EL (cell line): ENCODE results near the gene ST3GAL4.
"Not testable (repeated sequence)": the region's sequence is repeated elsewhere in the genome, so short reads cannot be mapped to it uniquely, and the experiment has no call there.

Experiments
- DNase-seq: peaks from one replicate; pipeline ENCODE4 v3.0.0-alpha.2; 2016

The ST3GAL4 gene

DNA sequence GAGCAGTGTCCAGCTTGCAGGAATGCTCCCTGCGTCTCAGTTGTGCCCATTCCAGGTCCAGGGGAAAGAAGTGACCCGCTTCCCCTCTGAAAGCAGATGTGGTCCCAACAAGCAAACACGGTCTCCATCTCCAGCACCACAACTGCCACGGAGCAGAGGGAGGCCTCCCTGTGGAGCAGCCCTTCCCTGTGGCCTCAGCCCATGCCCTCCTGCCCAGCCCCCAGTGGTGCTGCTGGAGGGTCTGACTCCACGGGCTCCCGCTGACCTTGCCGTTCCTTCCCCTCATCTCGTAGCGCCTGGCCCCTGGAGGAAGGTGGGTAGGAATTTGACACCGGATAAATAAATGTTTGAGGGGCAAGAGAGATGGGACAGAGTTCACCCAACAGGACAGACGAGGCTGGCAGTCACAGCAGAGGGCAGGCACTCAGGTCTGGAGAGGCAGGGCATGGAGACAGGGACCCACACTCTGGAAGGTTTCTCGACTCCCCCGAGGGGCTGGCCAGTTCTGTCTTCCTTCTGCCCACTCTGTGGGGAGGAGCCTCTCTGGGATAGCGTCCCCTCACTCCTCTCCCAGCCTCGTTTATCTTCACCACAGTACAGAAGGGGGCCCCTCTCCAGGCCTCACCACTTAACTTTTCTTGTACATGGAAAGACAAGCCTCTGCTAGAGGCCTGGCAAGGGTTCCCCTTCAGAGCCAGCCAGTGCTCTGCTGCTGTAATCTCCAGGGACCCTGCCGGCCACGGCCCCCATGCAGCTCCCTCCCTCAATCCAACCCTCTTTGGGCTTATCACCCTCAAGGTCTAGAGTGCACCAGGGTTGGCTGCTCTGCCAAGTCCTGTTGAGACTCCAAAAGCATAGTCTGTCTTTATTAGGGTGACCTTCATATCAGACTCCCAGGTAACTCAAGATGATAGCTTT is 7.5 kb upstream of the ST3GAL4 start:
- no peak for DNase-seq

DNA sequence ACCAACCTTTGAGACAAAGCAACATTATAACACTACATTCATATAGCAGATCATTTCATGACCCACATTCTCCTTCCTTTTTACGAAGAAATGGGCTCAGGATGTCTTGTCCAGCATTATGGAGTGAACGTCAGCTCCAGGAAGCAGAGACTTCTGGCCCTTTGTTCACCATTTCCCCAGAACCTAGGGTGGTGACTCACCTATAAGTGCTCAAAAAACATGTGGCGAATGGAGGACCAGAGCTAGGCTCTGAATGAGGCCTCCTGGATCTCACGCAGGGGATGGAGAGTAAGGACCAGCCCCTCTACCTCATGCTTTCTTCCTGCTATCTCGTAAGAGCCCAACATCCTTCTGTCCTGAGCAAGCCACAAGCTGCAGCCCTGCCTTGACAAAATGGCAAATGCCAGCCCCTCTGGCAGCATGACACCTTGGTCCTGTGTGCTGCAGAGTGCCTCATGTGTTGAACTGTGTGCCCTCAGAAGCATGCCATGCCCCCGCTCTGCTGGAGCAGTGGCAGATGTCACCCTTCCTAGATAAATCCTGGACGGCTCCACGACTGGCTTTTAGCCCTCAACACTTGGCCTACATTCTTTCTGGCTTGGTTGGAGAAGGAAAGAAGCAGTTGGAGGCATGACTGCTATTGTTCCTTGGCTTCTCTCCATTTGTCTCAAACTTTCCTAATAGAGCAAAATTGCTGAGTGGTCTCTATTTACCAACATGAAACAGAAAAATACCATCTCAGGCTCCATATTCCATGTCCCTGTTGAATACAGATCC is 6.5 kb upstream of the ST3GAL4 start:
- peak; percentile 22 for DNase-seq

DNA sequence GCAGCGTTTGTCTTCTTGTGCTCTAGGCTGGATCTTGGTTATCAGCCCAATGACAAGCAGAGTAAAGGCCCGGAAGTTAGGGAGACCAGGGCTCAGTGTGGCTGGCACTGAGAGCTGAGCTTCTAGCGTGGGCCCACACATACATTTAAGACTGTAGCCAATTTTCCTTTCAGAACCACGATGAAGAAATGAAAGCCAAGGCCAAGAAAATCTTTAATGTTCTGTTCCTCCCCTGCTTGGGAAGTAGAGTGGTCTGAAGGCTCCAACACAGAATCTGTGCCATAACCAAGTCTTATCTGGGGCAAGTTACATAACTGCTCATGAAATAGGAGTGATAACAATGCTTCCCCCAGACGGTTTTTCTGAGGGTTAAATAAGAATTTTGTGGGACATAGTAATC is 4.7 kb upstream of the ST3GAL4 start:
- DNase-seq, result no peak

DNA sequence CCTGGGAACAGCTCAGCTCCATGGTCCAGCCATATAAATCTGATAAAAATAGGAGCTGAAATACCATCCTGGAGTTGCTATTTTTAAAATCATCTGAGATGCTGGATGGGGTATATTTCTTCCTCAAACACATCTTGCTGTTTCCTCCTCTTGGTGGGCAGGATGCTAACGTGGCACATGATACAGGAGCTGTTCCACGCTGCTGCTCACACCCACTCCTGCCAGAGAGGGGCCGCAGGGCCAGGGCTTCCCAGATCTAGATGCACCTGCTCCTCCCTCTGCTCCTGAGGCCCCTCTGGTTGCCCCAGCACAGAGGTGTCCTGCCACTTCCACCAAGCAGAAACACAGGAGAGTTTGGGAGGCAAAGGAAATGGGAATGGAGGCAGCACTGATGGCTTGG is 3.3 kb upstream of the ST3GAL4 start:
- no peak for DNase-seq

DNA sequence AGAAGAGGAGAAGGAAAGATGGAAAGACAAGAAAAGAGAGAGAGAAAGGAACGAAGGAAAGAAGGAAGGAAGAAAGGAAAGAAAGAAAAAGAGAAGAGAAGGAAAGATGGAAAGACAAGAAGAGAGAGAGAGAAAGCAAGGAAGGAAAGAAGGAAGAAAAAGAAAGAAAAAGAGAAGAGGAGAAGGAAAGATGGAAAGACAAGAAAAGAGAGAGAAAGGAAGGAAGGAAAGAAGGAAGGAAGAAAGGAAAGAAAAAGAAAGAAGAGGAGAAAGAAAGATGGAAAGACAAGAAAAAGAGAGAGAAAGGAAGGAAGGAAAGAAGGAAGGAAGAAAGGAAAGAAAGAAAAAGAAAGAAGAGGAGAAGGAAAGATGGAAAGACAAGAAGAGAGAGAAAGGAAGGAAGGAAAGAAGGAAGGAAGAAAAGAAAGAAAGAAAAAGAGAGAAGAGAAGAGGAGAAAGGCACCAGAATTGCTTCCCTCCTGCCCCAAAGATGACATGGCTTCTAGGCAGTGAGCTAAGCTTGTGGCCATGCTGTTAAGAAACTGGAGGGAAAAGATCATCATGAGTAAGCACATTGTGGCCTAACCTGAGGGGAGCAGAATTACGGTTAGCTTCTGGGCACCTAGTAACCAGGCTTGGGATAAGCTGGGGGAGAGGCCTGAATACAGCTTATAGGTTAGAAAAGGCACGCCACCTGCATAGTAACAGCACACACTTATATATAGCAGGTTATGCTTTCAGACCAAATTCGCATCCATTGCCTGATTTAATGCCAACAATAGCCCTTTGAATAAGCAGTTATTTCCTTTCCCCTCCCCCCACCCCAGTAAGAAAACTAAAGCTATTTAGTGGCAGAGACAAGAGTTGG is 2.3 kb upstream of the ST3GAL4 start:
- DNase-seq, result peak; percentile 81

DNA sequence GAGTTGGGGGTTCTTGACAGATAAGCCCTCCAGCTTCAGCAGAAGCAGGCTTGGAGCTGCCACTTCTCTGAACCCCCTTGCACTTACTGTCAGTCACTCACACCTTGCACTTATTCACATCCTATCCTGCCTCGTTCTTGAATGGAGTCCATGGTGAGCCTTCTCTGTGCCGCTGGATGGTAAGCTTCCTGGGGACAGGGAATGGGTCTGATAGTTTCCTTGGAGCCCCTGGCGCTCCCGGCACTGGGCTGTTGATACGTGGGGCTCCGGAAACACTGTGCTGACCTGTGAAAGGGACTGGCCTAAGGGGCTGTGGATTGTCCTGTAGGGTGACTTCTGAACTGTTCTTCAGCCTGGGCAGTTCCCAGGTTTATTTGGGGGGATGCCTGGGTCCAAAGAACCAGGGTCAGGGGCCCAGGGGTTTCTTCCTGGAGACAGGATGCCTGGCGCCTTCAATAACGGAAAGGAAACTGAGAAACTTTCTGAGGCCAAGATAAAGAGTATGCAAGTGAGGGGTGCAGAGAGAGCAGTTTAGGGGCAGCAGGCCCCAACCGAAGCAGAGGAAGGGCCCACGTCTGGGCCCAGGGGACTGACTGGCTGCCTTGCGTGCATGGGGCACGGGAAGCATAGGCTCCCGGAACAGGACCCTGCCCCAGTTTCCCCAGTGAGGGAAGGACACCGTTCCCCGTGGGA is 709 bp upstream of the ST3GAL4 start:
- peak; percentile 43 for DNase-seq

DNA sequence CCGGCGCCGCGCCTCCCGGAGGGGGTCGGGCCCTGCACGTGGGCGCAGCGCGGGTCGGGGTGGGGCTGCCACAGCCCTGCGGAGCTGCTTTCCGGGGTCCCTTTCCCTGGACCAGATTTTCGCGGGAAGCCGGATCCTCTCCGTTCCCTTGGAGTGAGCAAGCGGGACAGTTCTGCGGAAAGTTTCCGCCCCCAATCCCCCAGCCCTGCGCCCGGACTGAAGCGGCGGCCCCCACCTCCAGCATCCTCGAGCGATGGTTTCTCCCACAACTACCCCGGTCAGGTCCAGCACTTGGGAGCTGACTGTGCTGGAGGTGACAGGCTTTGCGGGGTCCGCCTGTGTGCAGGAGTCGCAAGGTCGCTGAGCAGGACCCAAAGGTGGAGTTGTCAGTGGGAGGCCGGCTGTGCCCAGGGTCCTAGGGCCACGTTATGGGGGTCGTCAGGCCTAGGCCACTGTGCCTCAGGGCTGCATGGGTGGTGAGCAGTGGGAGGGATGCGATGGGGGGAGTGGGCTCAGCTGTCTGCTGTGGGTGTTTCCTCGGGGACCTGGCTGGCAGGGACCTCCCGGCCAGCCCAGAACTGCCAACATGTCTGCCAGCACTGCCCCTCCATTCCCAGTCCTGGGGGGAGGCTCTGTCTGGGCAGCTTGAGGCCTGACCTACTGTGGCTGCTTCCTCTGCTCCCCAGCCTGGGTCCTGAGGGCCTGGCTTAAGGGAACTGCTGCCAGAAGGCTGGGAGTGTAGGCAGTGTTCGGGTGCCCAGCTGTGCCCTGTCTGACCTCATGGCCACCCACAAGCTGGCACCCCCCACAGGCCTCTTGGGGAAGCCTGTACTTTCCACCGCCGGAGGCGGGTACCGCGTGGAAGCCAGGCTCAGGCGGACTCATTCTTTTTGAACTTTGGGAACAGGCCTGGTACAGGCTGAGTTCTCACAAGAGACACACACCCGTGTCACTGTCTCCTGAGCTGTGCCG is 726 bp downstream of the ST3GAL4 start:
- peak; percentile 66 for DNase-seq

DNA sequence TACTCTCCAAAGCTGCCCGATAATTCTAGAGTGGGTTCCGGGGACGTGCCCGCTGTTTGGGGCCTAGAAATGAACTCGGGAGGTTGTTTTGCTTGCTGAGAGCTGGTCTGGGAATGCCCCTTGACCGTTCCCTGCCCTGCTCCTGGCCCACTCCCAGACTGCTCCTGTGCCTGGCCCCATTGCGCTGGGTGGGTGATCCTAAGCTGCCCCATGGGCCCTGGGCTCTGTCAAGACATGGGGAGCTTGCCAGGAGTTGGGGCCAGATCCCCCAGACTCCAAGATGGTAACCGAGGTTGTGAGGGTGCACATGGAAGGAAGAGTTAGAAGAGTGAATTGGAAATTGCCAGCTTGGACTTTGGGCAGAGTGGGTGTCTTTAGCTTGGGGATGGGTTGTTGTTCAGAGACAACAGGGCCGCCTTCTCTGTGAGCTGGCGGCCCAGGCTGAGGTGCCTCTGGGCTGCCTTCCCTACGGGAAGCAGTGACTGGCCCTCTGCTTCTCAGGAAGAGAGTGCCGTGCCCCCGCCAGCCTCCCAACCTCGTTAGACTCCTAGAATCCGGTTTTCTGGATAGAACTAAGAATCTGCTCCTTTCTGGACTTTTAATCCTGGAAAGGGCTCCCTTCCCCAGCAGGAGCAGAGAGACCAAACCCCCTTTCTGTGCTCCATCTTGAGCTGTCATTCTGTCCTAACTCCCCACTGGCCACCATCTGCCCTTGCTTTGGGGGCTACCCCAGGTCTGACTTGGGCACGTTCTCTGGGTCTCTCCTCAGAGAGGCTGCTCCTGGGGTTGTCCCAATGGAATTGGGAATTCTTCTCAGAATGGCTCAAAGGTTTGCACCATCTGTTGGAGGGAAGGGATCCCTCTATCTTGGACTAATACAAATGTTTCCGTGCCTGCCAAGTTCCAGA is 1.8 kb downstream of the ST3GAL4 start:
- no peak for DNase-seq

DNA sequence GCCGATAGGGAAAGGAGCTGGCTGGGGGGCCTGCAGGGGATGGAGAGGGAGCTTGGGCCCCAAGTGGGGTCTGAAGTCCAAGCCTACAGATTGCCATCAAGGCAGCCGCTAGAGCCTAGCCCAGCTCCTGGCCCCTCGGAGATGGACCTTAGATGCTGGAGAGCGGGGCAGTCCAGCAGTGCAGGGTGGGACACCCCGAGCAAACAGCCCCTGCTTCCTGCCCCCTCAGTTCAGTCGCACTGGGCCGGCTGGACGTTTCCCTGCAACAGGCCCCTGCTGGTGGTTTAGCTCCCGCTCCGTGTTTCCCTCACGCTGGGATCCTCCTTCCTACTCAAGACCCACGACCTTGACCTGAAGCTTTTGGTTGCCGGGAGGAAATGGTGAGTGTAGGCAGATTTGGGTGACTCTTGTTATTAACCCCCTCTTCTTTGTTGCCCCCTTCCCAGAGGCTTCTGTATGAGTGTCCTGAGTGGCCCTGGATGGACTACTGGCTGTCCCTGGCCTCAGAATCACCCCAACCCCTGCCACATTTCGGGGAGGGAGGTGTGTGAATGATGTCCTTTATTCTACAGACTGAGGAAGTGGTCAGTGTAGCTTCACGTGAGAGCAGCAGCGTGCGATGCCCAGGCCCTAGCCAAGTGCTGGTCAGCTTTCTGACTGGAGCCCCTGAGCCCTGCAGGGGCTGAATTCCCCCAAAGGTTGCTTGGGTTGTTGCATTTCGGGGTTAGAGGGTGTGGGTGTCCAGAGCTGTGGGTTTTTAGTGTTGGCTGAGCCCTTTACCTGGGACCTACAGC is 2.7 kb downstream of the ST3GAL4 start:
- no peak for DNase-seq

DNA sequence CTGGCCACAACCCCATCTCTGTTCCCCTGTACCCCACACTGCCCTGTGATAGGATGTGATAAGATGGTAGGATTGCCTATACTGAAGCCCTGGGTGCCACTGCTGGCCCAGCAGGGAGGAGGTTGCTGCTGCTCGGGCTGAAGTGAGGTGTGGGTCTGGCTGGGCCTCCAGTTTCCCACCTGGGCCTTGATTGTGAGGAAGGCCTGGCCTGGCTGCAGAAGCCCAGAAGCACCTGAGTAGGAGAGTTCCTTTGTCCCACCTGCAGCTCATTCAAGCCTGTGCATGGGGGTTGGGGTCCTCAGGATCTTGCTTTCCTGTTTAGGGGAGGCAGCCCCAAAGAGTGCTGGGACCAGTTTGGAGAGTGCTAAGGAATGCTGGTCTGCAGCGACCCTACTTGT is 3.3 kb downstream of the ST3GAL4 start:
- no peak for DNase-seq

DNA sequence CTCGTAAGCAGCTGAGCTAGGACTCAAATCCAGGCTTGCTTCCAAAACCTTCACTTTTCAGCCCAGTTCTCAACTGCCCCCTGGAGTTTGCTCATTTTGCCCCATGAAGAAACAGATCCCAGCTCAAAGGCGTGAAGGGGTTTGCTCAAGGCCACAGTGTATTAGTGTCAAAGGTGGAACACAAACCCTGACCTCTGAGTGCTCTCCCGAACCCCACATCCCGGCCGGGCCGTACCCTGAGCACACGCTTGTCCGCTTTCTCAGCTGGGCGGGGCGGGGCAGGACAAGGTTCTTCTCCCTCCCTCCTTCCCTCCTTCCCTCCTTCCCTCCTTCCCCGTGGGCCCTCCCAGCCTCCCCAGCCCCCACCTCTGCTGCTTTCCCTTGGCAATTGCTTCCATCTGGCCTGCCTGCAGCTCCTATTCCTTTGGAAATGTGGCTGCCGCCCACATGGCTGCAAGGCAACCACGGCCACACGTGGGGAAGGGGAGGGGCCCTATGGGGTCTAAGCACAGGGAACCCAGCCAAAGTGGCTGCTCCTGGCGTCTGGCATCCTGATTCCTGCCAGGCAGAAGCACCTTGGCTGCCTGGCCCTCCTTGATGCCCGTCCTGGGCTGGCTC is 4.1 kb downstream of the ST3GAL4 start:
- DNase-seq, result peak; percentile 47

DNA sequence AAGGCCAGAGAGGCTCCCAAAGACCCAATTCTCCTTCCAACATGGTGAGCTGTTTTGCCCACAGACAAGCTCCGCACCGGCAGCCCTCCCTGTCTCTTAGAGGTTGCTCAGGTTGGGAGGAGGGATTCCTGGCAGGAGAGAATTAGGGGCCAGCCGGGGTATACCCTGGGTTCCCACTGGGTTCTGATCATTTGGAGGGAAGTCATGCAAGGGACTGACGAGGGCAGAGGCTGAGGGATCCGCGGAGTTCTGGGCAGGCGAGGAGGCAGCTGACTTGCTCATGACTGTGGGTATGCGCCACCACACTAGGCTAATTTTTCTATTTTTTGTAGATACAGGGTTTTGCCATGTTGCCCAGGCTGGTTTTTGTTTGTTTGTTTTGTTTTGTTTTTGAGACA is 4.6 kb downstream of the ST3GAL4 start:
- DNase-seq, result no peak

DNA sequence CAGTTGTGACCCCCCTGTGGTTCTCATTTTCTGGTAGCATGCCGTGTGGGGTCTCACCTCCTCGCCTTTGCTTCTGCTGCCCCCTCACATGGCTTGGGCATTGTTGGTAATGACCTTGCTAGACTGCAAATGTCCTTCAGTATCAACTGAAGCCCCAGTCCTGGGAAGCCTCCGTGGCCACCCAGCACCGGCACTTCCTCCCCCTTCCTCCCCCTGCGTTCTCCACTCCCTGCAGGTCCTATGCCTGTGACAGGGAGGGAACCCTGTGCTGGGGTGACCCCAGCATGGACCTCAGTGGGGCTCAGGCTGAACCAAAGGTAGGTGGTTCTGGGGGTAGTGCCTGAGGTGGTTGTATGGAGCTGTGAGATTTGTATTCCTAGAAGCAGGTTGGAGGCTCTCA is 5.9 kb downstream of the ST3GAL4 start:
- DNase-seq, result no peak

DNA sequence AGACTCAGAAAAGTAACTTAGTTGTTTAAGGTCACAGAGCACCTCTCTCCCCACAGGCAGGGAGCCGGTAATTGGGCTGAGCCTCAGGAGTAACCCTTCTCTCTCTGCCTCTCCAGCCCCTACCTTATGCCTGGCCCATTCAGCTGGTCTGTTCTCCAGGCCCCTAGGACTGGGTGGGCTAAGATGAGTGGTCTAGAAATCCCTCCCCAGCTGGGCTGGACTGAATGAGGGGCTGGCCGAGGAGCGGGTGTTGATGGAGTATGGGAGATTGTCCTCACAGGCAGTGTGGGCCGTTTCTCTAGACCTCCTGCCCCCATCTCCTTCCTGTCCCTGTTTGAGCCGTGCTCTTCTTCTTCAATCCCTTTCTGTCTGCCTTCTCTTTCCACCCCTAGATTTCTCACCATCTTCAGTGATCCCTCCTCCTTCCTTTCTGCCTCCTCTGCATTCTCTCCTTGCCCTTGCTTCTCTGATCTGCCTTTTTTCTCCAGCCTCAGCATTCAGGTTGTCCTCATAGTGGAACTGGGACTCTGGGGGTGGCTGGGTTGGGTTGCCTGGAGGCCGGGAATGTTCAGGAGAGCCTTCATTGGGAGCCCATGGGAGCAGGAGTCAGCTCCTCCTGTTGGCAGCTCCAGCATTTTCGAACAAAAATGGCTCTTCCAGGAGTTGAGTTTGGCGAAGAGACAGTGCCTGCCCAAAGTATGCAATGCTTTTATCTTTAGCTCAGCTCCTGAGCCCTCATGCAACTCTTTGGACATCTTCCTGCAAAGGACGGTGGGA is 7.6 kb downstream of the ST3GAL4 start:
- no peak for DNase-seq

DNA sequence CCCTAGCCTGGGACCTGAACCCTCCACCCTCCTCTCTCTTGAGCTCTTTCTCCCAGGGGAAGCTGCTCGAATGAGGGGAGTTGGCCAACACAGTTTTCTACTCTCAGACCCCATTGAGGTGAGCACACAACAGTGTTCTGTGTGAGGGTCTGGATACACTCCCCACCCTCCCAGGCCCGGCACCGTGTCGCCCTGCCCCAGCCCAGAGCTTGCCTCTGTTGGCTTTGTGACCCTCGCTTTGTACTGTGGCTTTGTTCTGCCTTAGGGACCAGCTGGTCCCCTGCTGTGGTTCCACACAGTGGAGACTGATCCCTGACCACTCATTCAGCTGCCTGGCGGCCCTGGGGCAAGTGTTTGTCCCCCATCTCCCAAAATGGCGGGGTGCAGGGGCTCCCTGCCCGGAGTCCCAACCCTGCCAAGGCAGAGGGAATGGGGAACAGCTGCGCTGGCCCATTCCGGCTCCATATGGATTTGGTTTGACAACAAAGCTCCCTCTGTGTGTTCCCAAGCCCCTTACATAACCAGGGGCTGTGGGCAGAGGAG is 8.3 kb downstream of the ST3GAL4 start:
- DNase-seq, result no peak

DNA sequence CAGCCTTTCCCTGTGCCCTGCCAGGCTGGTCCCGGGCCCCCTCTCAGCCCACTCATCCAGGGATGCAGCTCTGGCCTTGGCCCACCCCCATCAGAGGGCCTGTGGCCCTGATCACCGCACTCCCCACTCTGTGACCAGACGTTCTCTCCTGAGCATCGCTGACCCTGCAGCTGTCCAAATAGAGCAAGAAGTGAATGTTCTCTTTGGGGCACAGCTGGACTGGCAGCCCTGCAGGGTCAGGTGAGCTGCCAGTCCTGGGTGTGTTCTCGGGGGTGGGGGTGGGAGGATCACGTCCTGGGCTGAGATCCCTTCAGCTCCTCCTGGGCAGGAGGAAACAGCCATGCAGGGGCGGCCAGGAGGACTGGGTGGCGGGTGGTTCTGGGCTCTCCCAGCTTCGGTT is 9.2 kb downstream of the ST3GAL4 start:
- not testable (repeated sequence) for DNase-seq

DNA sequence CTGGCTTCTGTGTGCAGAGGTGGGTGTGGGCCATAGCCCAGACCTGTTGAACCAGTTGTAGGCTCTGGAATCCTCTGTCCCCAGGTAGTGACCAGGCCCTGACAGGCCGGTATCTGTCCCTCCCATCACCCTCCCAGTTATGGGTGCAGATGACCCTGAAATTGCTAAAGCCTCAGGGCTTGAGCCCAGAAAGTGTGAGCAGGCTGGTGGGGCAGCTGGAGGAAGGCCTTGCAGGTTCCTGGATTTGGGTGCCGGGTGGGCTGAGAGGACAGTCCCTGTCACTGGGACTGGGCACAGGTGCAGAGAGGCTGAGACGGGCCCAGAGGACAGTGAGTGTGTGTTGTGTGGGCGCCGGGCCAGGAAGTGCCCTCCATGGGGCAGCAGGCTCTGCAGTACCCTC is 10.0 kb downstream of the ST3GAL4 start:
- not testable (repeated sequence) for DNase-seq
